ENCODE data around the gene CIAO2B.
"Not testable (repeated sequence)": the region's sequence is repeated elsewhere in the genome, so short reads cannot be mapped to it uniquely, and the experiment has no call there.

CIAO2B gene

DNA sequence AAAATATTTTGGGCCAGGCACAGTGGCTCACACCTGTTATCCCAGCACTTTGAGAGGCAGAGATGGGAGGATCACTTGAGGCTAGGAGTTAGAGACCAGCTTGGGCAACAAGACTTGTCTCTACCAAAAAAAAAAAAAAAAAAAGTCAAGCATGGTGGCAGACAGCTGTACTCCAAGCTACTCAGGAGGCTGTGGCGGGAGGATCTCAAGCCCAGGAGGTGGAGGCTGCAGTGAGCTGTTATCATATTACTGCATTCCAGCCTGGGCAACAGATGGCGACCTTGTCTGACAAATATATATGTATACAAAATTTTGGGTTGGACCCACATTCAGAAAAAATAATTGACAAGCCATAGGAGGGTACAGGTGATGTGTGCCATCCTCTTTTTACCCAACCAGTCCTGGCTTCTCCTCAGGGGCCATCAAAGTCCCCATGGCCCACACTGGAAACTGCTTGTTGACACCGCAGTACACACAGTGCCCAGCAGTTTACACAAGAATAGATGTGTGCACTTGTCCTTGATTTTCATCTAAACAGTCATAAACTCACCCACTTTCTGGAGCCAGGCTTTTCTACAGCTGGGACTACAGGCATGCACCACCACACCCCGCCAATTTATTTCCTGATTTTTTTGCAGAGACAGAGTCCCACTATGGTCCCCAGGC, 2.8 kb upstream of the CIAO2B start:
- no peak for DNase-seq (ENCODE audit: low spot score)

DNA sequence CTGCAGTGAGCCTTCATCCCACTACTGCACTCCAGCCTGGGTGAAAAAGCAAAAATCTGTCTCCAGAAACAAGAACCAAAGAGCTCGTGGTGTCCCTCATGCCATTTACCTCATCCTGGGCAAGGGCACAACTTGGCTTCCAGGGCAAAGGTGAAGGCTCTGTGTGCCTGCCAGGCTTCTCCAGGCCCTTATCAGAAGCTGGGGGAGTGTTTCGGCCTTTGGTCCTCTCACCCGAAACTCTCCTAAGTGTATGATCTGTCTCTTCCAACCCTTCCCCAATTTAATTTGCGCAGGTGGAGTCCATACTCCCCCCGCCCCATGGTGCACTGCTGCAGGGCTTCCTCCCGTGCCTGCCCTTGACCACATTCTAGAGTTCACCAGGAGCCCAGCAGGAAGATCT, 2.3 kb upstream of the CIAO2B start:
- DNase-seq (ENCODE audit: low spot score) = no peak

DNA sequence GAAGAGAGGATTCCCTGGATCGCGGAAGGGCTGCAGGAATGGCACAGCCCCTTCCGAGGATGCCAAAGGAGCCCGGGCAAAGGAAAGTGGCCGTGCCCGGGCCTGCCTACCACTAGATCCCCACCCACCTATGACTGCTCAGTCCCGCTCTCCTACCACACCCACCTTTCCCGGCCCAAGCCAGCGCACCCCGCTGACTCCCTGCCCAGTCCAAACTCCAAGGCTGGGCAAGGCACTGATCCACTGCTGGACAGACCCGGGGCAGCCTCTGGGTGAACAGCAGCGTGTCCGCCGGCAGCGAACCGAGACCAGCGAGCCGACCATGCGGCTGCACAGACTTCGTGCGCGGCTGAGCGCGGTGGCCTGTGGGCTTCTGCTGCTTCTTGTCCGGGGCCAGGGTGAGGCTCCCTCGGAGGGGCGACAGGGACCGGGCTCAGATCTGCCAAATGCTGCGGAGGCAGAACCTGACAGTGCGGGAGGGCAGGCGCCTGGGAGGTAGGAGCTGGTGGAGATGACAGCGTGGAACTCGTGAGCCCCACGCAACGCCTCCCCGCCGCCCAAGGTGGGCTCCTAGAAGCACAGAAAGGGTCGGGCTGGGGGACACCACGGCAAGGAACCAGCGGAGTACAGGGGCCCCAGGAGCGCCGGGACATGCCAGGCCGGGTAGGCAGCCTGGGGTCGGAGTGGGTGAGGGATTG, 1.3 kb upstream of the CIAO2B start, which contains the start of gene CES2:
CES2 (plus strand) TSS at position 203 of the 698 bp plus-strand sequence; CDS start at position 323, 120 bp downstream.
- DNase-seq (ENCODE audit: low spot score) = no peak

DNA sequence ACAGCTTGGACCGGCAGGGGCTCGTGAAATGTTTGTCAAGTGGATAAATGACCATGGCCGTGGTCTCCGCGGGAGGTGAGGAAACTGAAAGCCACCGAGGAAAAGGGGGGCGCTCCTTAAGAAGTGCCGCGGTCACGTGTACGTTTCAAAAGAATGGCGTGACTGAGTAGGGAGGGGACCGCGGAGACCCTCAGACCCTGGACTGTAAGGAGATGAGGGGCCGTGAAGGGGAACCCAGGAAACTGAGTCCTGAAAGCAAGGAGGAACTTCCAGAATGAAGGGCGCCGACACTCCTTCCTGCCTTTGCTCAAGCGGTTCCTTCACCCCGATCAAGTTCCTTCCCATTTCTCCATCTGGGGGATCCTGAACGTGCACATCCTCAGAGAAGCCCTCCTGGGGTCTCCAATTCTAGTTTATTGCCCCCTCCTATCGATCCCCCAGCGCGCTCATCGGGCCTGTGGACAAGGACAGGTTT, 674 bp upstream of the CIAO2B start:
- not testable (repeated sequence) for DNase-seq (ENCODE audit: low spot score)

DNA sequence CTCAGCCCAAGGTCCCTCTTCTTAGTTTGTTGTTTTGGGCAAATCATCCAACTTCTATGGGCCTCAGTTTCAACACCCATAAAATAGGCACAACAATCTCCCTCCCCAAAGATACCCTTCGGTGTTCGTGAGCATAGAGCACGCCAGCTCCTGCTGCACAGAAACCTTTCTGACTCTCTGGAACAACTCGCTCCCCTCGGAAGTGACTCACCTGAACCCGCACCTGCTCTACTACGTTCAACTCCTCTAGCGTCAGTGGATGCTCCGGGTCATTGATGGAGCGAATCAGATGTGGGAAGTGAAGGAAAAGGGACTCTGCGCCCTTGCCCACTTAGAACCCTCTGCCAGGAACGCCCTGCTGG, 445 bp downstream of the CIAO2B start:
- no peak for DNase-seq (ENCODE audit: low spot score)

DNA sequence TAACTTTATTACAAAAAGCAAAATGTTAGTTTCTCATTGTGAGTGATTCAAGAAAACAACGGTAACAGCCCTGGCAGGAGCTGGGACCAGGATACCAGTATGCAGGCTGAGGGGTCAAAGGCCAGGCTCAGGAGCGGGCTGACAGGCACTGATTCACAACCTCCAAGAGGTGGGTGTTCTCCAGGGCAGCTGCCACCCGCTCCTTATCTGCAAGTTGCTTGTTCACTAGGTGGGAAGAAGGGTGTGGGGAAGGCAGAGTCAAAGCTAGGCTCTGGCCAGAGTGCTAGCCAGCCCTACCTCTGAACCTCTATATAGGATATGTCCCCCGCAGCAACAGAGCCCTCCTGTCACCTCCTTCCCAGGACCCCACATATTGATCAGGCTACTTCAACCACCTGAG, 2.1 kb downstream of the CIAO2B start:
- no peak for DNase-seq (ENCODE audit: low spot score)

DNA sequence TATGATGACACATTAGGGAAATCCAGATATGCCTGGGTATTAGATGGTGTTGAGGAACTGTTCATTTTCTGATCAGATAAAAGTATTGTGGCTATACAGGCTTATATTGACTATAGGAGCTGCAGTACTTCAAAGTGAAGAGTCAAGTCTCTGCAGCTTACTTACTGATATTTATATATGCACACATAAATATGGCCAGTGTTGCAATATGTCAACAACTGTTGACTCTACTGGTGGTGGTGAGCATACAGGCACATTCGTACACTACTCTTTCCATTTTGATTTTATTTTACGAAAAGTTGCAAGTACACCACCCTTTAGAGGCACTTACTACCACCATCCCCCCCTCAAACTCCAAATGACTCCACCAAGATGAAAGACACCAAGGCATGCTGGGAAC, 2.5 kb downstream of the CIAO2B start:
- no peak for DNase-seq (ENCODE audit: low spot score)

DNA sequence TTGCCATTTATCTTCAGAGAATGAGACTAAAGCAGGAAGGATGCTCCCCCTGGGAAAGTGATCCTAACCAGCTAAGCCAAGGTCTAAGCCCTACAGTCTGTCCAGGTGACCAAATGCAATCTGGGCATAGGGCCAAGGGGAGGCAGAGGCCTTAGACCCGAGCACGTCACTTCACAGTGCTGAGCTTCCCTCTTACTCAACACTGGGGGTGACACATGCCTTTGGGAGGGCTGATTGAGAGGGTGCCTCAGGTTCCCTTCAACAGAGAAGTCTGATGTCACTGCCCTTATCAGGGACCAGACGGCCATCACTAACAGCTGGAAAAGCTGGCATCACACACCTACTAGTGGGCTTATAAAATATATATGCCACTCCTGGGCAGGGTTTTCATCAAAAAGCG, 4.0 kb downstream of the CIAO2B start:
- no peak for DNase-seq (ENCODE audit: low spot score)

DNA sequence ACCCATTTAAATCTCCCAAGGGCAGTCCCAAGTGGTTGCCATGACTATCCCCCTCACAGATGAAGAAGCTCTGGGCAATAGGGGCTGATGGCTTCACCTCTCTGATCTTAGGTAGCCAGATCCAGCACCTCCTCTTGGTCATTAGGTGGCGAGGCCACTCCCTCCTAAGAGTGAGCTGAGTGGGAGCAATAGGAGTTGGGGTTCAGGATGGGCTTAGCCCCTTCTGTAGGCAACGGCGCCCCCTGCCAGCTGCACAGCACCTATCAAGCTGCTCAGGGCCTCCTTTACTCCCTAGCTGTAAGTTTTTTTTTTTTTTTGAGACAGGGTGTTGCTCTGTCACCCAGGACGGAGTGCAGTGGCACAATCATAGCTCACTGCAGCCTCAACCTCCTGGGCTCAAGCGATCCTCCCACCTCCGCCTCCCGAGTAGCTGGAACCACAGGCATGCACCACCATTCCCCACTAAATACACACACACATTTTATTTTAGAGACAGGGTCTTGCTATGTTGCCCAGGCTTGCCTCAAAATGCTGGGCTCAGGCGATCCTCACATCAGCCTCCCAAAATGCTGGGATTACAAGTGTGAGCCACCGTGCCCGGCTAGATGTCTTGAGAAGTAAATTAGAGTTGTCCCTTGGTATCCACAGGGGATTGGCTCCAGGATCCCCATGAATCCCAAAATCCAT, 5.4 kb downstream of the CIAO2B start:
- no peak for DNase-seq (ENCODE audit: low spot score)

DNA sequence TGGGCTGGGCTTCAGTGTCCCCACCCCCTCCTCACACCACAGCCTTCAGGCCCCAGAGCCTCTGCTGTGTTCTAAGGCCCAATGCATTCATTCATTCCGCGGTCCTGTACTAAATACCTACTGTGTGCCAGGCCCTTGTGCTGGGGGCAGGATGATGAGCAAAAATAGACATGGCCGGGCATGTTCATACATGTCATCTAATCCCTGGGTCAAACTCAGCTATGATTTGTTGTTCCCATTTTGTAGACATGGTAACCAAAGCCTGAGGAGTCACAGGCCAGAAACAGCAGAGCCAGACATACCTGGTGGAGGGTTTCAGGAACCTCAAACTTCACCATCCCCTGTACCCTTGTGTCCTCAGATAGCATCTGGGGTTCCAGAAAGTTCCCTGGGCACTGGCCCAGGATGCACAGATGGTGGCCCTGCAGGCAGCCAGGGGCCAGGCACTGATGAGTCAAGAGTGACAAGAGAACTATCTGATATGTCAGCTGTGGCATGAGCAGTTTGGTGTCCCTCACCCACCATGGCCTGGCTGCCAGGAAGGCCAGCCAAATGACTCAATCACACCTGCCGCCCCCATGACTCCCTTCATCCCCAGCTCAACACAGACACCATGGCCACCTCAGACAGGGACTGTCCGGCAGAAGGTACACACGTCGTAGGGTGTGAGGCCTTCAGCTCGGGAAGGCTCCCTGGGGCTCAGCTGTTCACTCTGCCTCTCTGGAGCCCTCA, 6.1 kb downstream of the CIAO2B start:
- DNase-seq (ENCODE audit: low spot score) = no peak

DNA sequence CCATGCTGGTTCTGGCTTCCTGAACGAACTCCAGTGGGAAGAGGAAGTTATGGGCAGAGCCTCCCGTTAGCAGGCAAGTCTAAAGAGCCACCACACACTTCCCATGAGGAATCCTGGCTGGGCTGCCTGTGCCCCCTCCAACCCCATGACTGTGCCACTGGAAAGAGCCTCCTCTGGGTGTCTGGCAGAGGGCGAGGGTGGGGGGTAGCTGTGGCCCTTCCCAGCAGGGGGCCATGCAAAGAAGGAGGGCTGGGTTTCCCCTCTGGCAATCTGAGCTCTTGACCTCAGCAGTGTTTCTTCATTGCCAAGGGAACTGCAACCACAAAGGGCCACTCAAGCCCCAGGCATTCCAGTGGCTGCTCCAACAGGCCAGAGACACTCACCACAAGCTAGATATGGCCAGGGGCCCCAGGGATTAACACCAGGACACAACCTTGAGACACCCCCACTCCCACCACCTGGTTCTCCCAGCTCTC, 7.2 kb downstream of the CIAO2B start:
- no peak for DNase-seq (ENCODE audit: low spot score)

DNA sequence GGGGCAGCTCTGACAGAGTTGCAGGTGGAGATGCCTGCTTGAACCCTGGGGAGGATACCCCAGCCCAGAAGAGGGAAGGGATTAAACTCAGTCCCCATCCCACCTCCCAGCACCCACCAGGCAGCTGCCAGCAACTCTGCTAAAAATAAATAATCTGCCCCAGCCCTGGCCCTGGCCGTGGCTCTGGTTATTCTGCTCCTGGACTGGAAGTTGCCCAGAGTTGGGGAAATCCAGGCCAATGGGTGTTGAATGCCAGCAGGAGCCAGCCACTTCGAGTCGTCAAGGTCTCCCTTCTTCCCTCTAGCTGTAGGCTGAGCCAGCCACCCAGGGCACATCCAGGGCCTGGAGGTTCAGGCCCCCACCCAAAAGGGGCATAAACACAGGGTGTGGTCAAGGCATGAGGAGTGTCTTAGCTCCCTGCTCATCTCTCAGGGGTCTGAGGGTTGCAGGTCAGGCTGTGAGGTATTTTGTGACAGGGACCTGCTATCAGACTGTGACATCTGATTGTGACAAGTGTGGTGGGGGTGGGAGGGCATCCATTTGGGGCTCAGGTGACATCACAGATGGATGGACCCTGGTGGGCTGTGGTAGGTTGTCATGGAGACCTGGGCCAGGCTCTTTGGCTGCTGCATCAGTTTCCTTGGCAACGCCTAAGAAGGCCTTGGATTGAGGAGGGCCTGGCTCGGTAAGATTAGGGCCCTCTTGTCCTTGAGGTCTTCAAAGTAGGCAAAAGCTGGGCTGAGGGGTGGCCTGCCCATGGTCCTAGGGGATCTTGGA, 7.8 kb downstream of the CIAO2B start:
- DNase-seq (ENCODE audit: low spot score) = no peak

DNA sequence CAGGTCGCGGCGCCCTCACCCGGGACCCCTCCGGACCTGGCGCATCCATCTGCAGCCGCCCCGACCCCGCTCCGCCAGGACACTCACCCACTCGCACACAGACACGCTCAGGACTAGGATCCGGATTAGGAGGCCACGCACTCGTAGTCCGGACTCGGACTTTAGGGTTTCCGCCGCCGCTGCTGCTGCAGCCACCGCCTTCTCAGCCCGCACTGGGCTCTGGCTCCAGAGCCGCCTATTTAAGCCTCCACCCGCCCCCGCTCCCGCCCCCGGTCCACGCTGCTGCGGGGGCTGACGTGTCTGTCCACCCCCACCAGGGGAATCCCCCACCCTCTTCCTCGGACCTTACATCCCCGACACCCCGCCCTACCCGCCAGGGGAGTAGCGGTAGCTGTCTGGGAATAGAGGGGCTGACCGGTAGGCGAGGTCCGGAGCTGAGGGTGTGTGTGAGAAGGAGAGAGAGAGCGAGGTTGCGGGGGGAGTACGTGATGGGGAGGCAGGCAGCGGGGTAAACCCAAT, 8.8 kb downstream of the CIAO2B start, which contains the start of gene RRAD:
RRAD (minus strand) TSS at position 214 of the 519 bp plus-strand sequence. CDS start 356 bp downstream, outside the sequence.
- no peak for DNase-seq (ENCODE audit: low spot score)

DNA sequence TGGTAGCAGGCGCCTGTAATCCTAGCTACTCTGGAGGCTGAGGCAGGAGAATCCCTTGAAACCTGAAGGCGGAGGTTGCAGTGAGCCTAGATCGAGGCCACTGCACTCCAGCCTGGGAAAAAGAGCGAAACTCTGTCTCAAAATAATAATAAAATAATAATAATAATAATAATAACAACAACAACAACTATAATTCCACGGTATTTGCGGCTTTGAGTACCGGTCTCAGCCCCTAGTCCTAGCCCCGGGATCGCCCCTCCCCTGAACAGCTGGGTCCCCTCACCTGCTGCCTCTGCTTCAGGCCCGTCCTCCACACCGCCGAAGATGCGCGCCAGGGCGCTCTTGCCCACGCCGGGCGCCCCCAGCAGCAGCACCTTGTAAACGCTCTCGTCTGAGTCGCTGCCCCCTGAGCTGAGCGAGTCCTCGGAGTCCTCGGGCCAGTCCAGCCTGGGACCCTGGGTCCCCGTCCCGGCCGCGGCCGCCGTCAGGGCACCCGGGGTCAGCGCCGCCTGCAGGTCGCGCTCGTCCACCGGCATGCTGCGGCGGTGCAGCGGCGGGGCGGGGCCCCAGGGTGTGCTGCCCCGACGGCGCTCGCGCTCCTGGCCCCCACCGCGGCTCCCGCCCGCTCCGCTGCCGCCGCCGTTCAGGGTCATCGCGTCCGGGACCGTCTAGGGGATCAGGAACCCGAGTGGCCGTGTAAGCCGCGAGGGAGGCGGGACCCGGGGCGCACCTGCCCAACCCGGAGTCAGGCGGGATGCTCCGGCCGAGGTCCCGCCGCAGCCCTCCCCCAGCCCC, 9.5 kb downstream of the CIAO2B start:
- no peak for DNase-seq (ENCODE audit: low spot score)

DNA sequence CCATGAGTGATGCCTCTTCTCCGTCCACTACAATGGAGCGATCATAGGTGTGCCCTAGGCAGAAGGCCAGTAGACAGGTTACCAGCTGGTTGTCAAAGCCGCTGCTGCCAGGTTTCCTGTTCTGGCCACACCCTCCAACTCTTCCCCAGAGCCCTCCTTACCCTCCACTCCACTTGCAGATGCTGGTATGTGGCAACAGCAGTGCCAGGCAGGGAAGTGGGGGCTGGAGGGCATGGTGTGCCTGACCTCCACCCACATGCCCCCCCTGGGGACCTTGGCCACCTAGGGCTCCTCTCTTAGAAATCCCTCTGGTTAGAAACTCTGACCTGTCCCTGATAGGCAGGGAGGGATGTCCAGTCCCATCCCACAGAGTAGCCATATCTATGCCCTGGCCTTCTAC, 10.3 kb downstream of the CIAO2B start:
- DNase-seq (ENCODE audit: low spot score) = no peak

DNA sequence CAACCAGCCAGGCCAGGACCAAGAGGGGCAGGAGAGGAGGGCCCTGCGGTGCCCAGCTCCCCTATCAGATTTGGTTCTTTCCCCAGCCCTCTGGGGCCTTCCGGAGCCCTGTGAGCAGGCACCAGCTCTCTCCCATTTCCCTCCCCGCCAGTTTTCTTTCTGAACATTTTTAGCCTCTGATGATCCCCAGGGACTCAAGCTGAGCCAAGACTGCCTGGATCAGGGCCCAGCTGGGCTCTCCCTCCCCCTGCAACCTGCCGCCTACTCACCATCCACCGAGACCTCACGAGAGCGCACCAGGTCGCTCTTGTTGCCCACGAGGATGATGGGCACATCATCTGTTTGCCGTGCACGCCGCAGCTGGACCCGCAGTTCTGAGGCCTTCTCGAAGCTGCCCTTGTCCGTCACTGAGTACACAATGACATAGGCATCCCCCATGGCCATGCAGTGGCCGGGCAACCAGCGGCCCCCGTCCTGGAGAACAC, 10.9 kb downstream of the CIAO2B start:
- peak; percentile 55 for DNase-seq (ENCODE audit: low spot score)

DNA sequence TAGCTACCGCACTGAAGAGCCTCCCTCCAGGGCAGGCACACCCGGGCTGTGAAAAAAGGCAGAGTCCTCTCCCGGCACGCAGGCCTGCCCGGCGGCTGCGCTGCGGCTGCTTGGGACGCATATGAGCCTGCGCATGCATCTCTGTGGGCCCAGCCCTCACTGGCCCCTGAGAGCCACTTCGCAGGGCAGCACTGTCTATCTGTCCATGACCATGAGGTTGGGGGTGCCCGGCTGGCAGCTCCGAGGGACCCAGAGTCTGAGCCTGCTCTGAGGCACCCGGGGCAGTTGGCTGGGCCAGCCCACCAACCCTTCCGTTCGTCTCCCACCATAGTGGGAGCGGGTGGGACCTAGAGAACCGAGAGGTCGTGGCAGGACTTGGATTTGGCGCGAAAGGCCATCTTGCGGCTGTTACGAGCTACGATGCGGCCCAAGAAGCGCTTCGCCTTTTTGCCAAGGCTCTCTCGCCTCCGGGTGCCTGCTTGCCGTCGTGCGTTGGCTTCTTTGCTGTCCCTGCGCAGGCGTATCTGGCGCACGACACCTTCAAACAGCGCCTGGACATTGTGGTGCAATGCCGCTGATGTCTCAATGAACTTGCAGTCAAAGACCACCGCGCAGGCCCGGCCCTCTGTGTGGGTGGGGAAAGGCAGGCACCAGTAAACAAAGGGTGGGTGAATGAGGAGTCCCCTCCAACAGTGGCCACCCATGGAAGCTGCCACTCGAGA, 12.3 kb downstream of the CIAO2B start:
- DNase-seq (ENCODE audit: low spot score) = no peak

DNA sequence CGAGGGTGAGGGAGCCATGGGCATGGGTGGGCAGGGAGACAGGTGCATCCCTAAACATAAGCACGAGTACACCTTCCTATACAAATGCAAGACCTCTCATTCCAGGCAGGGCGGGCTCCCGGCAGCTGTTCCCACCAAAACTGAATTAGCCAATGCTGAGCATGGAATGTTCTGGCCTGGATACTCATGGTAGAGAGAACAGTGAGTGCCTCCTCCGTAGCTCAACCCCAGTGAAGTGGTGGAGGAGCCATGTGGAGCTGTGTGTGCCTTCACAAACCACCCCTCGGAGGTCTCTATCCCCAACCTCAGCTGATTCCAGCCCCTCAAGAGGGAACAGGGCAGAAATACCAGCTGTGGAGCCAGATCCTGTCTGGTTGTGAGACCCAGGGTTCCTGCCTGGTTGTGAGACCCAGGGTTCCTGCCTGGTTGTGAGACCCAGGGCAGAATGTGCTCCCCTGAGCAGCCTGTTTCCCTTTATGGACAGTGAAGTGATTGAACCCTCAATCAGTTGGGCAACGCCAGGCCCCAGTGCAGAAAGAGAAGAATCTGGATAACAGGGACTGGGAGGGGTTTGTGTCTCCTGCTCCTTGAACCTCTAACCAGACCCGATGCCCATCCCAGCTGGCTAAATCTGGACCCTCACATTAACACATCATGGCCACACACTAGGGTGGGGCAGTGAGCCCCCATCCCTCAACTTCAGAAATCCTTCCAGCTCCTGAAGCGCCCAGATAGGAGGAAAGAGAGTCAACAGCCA, 13.1 kb downstream of the CIAO2B start:
- no peak for DNase-seq (ENCODE audit: low spot score)

DNA sequence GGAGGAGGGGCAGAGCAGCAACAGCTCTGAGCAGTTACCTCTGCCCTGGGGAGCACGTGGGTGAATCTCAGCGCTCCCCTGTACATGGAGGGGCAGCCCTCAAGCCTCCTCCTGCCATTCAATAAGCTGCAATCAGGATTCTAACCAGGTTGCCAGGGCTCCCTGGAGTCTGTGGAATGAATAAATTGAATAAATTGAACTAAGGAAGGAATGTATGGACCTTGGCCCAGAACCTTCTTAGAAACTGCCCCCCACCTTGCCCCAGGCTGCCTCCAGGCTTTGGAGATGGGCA, 14.0 kb downstream of the CIAO2B start:
- DNase-seq (ENCODE audit: low spot score) = no peak

Measured in cerebellar cortex (tissue), 1 donor.